NCI-H2081 (cell line): ENCODE measurements around the gene SRGN.

Source experiments
- DNase-seq, 2 experiments: peaks; one replicate each; lab custom pipeline; 2025; lab: John Stamatoyannopoulos, UW

Gene SRGN

DNA sequence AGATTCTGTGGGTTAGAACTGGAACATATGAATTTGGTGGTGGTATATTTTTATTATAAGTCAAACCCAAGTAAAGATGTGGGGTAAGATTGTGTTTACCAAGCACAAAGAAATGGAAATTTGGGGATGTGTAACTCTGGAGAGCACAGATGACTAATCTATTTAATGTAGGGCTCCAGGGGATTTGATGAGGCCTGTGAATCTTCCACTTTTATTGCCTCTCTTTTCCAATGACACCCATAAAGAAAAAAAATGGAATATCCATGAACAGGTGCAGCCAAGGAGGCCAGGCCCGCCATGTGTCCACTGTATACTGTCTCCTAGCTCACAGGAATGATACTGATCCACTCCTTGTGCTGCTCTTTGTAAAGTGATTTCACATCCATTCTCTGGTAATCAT, 2.8 kb downstream of the SRGN start:
- DNase-seq: no peak

DNA sequence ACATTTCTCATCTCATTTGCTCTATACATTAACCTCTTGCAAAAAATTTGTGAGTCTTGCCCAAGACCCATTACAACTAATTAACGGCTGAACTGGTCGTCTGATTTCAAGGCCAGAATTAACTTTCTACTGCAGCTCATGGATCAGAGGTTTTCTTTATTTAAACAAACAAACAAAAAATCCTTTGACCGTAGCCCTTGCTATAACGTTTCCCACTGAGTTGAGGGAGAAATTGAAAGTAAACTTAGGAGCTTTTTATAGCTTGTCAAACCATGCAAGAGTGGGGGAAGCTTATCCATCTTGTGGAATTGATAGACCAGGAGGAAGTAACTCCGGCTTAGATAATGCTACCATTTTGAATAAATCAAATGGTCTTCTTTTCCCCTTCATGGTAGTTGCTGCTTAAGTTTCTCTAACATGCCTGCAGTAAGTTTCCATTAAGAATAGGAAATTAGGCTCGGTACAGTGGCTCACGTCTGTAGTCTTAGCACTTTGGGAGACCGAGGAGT, 3.3 kb downstream of the SRGN start:
- DNase-seq: no peak

DNA sequence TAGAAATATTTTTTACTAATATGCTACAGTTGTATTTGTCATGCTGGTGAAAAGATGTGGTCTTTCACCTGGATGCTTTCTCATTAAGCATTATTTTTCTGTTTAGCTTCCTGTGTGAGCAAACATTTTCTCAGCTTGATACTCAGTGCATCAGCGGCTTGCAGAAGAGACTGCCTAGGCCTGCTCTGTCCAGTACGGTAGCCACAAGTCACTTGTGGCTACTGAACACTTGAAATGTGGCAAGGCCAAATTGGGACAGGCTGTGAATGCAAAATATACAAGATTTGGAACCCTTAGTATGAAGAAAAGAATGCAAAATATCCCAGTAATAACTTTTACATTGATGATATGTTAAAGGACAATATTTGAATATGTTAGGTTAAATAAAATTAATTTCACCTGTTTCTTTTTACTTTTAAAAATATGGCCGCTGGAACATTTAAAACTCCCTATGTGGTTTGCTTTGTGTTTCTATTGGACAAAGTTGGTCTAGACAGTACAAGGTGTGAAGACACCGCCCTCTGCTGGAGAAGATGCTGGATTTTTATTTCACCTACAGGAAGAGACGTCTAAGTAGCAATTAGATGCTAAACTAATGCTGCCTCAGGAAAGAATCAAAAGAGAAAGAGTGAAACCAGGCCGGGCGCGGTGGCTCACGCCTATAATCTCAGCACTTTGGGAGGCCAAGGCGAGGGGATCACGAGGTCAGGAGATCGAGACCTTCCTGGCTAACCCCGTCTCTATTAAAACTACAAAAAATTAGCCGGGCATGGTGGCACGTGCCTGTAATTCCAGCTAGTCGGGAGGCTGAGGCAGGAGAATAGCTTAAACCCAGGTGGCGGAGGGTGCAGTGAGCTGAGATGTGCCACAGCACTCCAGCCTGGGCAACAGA, 5.3 kb downstream of the SRGN start:
- peak; percentile 62 to 69 for DNase-seq

DNA sequence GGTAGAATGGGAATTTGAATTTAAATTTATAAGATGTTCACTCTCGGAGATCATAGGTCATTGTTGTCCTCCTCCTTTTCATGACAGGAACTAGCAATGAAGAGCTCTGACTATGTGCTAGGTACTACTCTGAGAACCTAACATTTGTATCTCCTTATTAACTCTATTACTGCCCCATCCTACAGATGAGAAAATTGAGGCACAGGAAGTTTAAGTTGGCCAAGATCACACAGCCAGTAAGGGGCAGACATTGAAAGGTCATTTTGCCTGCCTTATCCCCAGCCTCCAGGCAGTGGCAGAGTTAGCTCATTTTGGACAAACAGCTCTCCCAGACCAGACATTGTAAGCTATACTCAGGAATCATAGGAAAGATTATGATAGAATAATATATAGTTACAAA, 6.0 kb downstream of the SRGN start:
- DNase-seq: no peak

DNA sequence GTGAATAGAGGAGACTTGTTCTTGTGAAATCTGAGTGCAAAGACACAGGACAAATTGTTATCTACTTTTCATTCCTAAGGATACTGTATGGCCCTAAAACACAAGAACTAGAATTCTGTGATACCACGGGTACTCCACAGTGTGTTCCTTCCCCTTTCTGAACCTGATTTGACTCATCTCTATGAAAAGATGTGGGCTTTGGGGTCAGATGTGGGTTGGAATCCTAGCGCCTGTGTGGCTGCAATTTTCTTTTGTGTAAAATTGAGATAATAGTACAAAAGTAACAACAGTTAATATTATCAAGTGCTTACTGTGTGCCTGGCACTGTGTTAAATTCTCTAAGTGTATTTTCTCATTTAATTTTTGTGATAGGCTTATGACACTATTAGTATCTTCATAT, 8.1 kb downstream of the SRGN start:
- no peak for DNase-seq

DNA sequence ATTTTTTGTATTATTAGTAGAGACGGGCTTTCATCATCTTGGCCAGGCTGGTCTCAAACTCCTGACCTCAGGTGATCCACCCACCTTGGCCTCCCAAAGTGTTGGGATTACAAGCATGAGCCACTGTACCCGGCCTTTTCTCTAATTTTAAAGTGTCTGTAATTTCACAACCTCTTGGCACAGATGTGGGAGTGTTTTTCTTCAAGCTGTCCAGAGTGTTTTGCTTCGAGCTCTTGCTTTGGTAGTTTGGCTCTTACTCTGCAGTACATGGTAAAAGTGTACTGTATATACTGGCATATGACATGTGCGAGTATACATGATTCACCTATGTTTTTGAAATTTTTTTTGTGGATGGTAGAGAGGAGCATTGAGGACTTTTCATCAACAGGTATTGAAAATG, 9.8 kb downstream of the SRGN start:
- no peak for DNase-seq

DNA sequence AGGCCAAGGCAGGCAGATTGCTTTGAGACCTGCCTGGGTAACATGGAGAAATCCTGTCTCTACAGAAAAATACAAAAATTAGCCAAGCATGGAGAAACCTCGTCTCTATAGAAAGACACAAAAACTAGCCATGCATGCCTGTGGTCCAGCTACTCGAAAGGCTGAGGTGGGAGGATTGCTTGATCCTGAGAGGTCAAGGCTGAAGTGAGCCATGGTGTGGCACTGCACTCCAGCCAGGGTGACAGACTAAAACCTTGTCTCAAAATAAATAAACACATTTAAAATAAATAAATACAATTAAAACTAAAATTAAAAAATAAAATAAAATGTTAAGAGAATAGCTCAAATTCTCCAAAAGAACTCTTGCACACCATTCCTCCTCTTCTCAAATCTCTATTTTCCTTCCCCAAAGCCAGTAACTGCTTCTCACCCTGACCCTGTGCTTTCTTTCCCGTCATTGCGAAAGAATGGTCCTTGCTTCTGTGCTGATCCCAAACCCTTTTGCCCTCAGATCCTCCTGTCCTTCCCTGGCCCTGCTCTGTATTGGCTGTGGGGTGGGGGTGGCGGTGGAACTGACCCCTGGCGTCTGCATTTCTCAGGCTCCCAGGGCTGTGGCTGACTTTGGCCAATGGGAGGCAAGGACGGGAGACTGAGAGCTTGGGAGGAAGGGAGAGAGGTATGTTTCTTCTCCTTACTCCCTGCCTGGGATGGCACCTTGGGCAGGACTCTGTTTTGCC, 12.4 kb downstream of the SRGN start:
- no peak for DNase-seq

DNA sequence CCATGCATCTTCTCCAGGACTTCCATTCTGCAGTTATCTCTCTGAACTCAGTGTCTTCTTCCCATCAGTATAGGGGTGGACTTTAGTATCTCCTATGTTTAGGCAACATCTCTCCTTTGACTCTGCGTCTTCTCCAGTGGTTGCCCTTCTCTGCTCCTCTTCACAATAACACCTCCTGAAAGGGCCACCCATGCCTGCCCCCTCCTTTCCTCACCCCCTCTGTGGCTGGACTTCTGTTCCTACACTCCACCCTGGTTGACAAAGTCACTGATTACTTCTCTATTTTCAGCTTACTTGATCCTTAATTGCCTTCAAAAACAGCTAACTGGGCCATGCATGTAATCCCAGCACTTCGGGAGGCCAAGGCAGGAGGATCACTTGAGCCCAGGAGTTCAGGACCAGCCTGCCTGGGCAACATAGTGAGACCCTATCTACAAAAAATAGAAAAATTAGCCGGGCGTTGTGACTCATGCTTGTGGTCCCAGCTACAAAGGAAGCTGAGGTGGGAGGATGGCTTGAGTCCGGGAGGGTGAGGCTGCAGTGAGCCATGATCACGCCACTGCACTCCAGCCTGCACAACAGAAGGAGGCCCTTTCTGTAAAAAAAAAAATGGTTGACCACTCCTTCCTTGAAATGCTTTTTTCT, 13.7 kb downstream of the SRGN start:
- no peak for DNase-seq

DNA sequence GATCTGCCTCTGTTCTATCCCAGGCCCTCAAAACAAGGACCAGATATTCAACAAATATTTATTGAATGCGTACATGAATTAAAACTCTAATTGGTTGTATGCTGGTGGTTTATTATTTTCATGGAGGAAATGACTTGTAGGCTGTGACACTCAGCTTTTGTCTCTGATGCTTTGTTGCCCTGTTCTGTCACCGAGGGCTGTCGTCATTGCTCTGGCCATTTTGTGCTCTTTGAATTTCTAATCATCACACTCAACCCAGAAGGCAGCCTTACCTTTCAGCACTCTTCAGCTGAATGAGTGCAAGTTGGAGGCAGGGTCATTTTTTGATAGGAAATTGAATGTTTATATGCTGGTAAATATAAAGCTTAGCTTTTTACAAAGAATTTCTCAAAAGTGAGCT, 14.5 kb downstream of the SRGN start:
- no peak for DNase-seq

DNA sequence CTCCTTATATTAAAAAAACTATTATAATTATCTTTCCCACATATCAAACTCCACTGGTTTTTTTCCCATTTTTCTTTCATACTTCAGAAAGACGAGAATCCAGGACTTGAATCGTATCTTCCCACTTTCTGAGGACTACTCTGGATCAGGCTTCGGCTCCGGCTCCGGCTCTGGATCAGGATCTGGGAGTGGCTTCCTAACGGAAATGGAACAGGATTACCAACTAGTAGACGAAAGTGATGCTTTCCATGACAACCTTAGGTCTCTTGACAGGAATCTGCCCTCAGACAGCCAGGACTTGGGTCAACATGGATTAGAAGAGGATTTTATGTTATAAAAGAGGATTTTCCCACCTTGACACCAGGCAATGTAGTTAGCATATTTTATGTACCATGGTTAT, 15.9 kb downstream of the SRGN start:
- DNase-seq: no peak

DNA sequence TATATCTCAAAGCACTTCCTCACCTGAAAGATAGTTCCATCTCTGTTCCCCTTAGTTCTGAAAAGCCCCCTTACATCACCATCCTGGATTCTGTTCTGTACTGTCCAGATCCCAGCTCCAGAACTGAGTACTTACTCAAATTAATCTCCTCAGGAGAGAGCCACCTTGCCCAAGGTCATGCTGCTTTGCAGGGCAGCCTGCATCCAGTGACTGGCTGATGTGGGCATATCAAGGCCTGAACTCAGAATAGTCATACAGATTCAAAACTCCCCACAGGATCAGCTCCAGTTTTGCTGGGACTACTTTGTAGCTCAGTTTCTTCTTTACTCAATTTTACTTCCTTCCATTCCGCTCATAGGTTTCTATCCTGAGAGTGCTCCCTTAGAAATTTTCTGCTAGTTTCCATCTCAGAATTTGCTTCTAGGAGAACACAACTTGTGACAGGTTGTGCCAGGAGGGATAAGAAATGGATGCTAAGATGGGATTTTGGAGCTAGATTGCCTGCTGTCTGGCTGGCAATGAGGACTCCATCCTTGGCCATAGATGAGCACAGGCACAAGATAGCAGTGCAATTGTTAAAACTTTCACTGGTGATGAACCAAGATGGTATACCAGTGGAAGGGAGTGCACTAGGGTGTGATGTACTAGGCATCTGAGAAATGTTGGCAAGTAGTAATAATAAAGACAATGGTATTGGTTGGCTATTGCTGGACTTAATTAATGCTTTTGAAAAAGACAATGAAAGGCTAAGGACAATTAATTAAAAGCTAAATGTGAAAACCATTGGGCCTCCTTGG, 17.3 kb downstream of the SRGN start:
- no peak for DNase-seq

DNA sequence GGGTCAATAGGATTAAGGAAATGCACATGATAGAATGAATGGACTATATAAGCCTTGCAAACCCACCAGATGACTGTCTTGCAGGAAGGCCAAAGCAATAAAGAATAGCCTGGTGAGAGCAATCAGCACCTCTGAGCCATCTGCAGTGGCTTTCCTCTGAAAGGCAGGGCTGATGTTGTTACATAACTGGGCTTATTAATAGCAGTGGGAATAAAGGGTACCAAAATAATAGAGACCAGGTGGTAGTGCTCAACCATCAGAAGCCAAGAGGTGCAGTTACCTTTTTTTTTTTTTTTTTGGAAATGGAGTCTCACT, 19.2 kb downstream of the SRGN start:
- DNase-seq: no peak

DNA sequence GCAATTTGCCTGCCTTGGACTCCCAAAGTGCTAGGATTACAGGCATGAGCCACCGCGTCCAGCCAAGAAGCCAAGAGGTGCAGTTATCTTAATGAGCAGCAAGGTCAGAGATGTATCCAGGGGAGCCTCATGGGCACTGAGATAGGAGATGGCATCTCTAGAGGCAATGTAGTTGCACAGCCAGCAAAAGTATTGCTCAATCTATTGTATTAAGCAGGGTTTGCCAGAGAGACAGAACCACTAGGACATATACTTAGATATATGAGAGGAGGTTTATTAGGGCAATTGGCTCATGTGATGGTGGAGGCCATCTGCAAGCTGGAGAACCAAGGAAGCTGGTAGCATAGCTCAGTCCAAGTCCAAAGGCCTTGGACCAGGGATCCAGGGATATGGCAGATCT, 19.8 kb downstream of the SRGN start:
- no peak for DNase-seq

DNA sequence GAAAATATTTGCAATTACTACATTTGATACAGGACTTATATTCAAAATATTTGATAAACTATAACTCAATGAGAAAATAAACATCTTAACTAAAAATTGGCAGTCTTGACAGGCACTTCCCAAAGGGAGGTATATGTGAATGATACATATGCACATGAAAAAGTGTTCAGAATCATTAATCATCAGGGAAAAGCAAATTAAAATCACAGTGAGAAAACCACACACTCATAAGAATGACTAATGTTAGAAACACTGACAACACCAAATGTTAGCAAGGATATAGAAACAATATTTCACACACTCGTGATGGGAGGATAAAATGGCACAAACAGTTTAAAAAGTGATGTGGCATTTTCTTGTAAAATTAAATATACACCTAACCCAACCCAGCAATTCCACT, 32.0 kb downstream of the SRGN start:
- no peak for DNase-seq

DNA sequence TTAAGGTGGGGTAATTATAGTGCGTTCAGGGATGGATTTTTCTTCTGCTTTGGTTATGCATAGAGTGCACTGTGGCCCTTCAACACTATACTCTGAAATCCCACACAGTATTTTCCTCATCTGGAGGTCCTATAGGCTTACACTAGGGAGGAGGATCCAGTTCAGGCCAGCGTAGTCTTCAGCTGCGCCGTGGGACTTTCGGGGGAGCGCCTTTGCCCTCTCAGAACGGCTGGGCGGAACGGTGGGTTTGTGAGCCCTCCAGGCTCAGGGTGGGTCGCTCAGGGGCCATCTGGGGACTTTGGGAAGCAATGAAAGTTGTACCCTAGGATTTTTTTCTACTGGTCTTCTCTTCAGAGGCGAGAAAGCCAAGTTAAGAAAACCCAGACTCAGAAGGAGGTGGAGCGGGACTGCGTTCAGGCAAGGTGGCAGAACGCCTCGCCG, 35.4 kb downstream of the SRGN start:
- DNase-seq: peak; percentile 14 to 32

DNA sequence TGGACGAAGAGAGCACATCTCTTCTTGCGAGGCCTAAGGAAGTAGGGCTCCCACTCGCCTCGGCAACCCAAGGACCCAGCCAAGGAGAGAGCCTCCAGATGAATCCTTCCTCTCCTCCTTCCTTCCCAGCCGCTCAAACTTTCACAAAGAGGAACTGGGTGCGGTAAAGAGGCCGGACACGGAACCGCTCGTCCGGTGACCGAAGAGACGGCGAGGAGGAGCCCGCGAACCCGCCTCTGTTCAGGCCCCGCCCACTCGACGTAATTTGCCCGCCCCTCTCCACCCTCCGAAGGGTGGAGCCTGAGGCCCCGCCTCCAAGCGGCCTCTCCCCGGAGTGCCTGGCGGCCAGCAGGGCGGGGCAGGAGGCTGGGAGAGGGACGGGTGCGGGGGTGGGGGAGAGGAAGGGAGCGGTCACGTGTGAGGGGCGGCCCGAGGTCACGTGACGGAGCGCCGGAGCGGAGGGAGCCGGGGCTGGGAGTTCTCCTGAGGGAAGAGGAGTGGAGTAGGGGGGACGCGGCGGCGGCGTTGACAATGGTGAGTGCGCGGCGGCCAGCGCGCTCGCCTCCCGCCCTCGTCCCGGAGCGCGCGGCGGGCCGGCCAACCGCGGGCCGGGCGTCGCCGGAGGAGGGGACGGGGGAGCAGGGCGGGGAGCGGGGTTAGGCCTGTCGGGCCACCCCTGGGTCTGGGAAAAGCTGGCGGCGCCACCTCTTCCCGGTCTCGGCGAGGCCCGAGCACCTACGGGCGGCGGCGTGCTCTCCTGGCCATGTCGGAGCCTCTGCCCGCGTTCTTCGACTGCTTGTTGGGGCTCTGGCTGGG, 36.1 kb downstream of the SRGN start, which contains the start of gene VPS26A:
Gene VPS26A (plus strand): TSS at position 432 of the 816 bp plus-strand sequence. CDS start 100 bp downstream, at position 532.
- peak; percentile 91 to 95 for DNase-seq

DNA sequence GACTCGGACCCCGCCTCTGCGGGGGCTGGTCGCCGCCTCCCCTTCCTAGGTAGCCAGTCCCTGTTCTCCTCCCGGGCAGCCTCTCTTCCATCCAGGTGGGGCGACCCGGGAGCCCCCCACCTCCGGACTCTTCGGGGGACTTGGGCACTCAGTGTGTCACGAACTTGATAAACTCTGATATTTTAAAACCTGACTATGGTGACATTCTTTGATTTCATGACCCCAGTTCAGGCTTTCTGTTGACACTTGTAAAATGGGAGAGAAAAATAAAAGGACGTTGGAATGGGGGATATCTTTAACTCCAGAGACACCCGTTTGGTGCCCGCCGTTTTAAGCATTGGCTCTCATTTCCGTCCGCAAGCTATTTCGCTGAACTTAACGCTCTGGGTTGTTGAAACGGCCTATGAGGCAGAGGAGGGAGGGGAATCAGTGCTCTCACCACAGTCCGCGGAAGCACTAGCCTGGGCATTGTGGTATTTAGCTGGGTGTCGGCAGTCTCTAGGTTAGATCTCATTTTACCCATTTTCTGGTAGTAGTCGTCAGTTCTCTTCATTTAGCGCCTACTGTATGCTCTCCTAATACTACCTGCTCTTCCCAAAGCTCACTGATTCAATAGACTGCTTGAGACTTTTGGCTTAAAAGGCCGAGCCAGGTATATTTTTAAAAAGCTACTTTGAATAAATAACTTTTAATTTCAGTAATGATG, 36.8 kb downstream of the SRGN start:
- peak; percentile 2 to 15 for DNase-seq

DNA sequence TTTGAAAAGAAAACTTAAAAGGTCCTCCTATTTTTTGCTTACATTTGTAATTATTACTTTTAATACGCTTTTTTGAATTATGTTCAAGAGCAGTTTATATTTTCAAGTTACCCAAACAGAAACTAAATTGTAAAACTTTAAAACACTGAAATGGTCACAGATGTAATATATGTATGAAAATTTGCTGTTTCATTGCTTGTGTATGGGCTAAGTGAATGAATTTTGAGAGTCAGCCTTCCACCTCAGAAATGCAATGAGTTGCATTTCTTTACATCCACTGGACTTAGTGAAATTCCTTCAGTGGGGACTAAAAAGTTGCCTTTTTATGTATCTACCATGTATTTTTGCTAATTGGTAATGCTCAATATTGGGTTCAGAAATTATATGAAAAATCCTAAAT, 37.7 kb downstream of the SRGN start:
- no peak for DNase-seq

DNA sequence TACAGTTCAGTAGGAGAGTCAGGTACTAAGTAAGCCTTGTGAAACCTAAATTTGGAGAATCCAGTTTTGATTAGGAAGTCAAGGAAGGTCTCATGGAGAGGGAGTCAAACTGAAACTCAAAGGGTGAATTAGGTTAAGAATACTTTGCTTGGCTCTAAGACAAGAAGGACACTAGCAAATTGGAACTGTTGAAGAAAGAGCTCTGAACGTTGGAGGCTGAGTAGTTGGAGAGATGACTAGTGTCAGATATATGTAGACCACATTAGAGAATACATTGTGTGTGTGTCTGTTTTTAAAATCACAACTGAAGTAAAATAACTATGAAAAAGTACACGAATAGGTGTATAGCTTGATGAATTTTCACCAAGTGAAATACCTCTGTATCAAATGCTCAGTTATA, 42.3 kb downstream of the SRGN start:
- DNase-seq: no peak

DNA sequence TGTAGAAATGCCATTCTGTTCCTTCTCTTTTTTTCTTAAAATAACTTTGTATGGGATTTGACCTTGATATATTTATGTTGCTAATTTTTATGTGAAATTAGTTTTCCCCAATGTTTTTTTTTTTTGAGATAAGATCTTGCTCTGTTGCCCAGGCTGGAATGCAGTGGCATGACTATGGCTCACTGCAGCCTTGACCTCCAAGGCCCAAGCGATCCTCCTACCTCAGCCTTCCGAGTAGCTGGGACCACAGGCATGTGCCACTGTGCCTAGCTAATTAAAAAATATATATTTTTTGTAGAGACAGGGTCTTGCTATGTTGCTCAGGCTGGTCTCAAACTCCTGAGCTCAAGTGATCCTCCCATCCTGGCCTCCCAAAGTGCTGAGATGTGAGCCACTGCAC, 52.1 kb downstream of the SRGN start:
- no peak for DNase-seq
